Fibroblast of peridontal ligament (primary cell): ENCODE data around the gene PRICKLE2.

Experiments
- DNase-seq: peaks from one replicate; pipeline ENCODE4 v3.0.0-alpha.2; 2010; ENCODE audit errors: extremely low read depth

Gene PRICKLE2

GRCh38 chr3:64047787-64048186 is 177.5 kb downstream of the PRICKLE2 start:
- DNase-seq, result peak; percentile 34

GRCh38 chr3:64046996-64047594 is 178.2 kb downstream of the PRICKLE2 start:
- no peak for DNase-seq

- DNase-seq, result no peak
Measured at GRCh38 chr3:64046592-64046991, 178.7 kb downstream of the PRICKLE2 start.

GRCh38 chr3:64042952-64043351 is 182.3 kb downstream of the PRICKLE2 start:
- DNase-seq, result no peak
